Neural progenitor cell (in vitro differentiated cells): ENCODE results near the gene PTPRN2.

Source experiments
- EZH2 ChIP-seq: fragments of 200-600 bp; sonication (generic); IDR thresholded peaks from 2 replicates; pipeline ENCODE4 v1.6.1; 2017; ENCODE audit warnings: antibody characterized with exemption, mild to moderate bottlenecking, moderate library complexity
- TF ChIP-seq, protein P1 (sequence below): fragments of 200-600 bp; sonication (generic); IDR thresholded peaks from 2 replicates; pipeline ENCODE4 v1.5.1; 2017; ENCODE audit warnings: antibody characterized with exemption, mild to moderate bottlenecking

DNA sequence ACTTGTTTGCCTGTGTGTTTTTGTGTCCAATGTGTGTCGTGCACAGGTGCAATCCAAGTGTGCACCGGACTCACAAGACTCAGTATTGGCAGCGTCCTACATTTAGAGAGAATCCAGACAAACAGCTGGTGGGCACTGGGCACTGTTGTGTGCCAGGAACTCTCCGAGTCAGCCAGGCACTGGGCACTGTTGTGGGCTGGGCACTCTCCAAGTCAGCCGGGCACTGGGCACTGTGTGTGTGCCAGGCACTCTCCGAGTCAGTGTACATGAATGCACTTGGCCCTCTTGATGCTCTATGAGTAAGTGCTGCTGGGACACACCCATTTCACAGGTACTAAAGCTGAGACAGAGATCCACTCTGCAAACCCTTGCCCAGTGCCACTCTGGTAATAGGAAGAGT, 303.5 kb downstream of the PTPRN2 start:
- TF ChIP-seq, protein P1, sequence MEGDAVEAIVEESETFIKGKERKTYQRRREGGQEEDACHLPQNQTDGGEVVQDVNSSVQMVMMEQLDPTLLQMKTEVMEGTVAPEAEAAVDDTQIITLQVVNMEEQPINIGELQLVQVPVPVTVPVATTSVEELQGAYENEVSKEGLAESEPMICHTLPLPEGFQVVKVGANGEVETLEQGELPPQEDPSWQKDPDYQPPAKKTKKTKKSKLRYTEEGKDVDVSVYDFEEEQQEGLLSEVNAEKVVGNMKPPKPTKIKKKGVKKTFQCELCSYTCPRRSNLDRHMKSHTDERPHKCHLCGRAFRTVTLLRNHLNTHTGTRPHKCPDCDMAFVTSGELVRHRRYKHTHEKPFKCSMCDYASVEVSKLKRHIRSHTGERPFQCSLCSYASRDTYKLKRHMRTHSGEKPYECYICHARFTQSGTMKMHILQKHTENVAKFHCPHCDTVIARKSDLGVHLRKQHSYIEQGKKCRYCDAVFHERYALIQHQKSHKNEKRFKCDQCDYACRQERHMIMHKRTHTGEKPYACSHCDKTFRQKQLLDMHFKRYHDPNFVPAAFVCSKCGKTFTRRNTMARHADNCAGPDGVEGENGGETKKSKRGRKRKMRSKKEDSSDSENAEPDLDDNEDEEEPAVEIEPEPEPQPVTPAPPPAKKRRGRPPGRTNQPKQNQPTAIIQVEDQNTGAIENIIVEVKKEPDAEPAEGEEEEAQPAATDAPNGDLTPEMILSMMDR, result no peak
- TF ChIP-seq EZH2, result no peak
